ENCODE results near the gene OR10D3. TPM values are rescaled to one million over a fixed set of nuclear protein-coding genes. Genes with fewer than 3 reads are reported as not detected.

OR10D3 gene, protein sequence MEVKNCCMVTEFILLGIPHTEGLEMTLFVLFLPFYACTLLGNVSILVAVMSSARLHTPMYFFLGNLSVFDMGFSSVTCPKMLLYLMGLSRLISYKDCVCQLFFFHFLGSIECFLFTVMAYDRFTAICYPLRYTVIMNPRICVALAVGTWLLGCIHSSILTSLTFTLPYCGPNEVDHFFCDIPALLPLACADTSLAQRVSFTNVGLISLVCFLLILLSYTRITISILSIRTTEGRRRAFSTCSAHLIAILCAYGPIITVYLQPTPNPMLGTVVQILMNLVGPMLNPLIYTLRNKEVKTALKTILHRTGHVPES
- not detected in 2 replicates for total RNA-seq

DNA sequence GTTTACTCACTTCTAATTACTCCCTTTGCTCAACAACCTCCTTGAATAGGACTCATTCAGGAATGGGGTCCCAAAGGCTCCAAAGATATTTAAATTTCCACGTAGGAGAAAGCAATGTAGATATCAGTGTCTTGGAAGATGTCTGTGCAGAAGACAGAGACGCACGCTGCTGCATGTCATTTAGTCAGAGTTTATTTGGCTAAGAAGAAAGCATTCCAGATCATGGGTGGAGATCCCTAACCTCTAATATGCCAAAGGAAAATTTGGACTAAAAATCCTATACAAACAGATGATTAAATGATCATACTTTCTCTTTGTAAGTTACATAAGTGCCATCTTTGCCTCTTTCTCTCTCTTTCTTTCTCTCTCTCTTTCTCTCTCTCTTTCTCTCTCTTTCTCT, at the start of gene OR10D3:
Gene OR10D3 (plus strand): TSS at position 278 of the 400 bp plus-strand sequence. CDS start 1,925 bp downstream, outside the sequence.

Other genes starting within 250 kb of the OR10D3 start
- not detected in 2 replicates for gene OR4D5, start 243.7 kb upstream of the OR10D3 start, total RNA-seq
- gene OR6T1, start 239.5 kb upstream of the OR10D3 start, total RNA-seq, result not detected in 2 replicates
- not detected in 2 replicates for gene OR10S1, start 205.6 kb upstream of the OR10D3 start, total RNA-seq
- not detected in 2 replicates for gene OR10G6, start 188.2 kb upstream of the OR10D3 start, total RNA-seq
- under 0.01 TPM in 1 of 2 replicates, not detected in the other for gene OR10G4, start 170.3 kb upstream of the OR10D3 start, total RNA-seq
- not detected in 2 replicates for gene OR10G9, start 160.3 kb upstream of the OR10D3 start, total RNA-seq
- gene OR10G8, start 156.5 kb upstream of the OR10D3 start, total RNA-seq, result not detected in 2 replicates
- not detected in 2 replicates for gene OR10G7, start 142.0 kb upstream of the OR10D3 start, total RNA-seq
- 10.0 and 21.0 TPM in 2 replicates for gene VWA5A, start 67.9 kb upstream of the OR10D3 start, total RNA-seq
- not detected in 2 replicates for gene OR8G1, start 57.8 kb downstream of the OR10D3 start, total RNA-seq
- gene OR8G5, start 73.0 kb downstream of the OR10D3 start, total RNA-seq, result not detected in 2 replicates
- gene OR8D1, start 130.6 kb downstream of the OR10D3 start, total RNA-seq, result not detected in 2 replicates
- gene OR8D2, start 136.9 kb downstream of the OR10D3 start, total RNA-seq, result not detected in 2 replicates
- not detected in 2 replicates for gene OR8B2, start 201.2 kb downstream of the OR10D3 start, total RNA-seq
- gene OR8B3, start 215.7 kb downstream of the OR10D3 start, total RNA-seq, result not detected in 2 replicates
- gene OR8B4, start 241.5 kb downstream of the OR10D3 start, total RNA-seq, result not detected in 2 replicates

Measured in tracheal epithelial cell (primary cell).